Ovary (tissue), 3 donors: Measurements from ENCODE around the gene GMPR.

ENCODE experiments used
- CTCF ChIP-seq, 3 donors: fragments of 450-650 bp in 2 of 3; fragments of 200-600 bp in 1 of 3; IDR thresholded peaks; one replicate each; pipeline versions ENCODE4 v1.5.1 to v1.8.0; 2016 to 2022; ENCODE audit warnings: antibody characterized with exemption in 3 of 3, mild to moderate bottlenecking in 1 of 3
- POLR2A ChIP-seq: fragments of 450-650 bp; IDR thresholded peaks from one replicate; pipeline ENCODE4 v1.6.1; 2017; ENCODE audit warnings: antibody characterized with exemption, mild to moderate bottlenecking, moderate library complexity
- donor health status: DM: no; HTN: no; CAD: no.

- no peak for TF ChIP-seq CTCF (IDR thresholded peaks at IDR 0.05)
- no peak for TF ChIP-seq POLR2A
Measured at GRCh38 chr6:16222826-16223225, 15.6 kb upstream of the GMPR start.
